ENCODE measurements around the gene ZCCHC3.

DNA sequence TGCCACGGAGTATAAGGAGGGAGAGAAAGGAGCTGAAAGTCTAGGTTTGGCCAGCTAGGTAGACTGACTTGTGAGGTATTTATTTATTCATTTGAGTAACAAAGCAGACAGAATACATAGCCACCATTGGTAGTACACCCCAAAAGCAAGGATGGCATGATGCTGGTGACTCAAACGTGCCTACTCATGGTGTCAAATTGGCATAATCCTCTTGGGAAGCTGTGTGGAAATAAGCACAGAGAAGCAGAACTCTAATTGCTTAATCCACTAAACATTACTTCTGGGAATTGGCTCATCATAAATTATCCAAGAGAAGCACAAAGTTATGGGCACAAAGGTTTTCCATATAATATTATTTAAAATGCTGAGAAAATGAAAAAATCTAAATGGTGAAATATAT is 37.4 kb upstream of the ZCCHC3 start:
- TF ChIP-seq, protein P1, sequence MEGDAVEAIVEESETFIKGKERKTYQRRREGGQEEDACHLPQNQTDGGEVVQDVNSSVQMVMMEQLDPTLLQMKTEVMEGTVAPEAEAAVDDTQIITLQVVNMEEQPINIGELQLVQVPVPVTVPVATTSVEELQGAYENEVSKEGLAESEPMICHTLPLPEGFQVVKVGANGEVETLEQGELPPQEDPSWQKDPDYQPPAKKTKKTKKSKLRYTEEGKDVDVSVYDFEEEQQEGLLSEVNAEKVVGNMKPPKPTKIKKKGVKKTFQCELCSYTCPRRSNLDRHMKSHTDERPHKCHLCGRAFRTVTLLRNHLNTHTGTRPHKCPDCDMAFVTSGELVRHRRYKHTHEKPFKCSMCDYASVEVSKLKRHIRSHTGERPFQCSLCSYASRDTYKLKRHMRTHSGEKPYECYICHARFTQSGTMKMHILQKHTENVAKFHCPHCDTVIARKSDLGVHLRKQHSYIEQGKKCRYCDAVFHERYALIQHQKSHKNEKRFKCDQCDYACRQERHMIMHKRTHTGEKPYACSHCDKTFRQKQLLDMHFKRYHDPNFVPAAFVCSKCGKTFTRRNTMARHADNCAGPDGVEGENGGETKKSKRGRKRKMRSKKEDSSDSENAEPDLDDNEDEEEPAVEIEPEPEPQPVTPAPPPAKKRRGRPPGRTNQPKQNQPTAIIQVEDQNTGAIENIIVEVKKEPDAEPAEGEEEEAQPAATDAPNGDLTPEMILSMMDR (IDR thresholded peaks at IDR 0.05) = no peak
- TF ChIP-seq POLR2A (IDR thresholded peaks at IDR 0.05) = no peak
